ENCODE measurements around the gene PLAGL2.

The PLAGL2 gene

DNA sequence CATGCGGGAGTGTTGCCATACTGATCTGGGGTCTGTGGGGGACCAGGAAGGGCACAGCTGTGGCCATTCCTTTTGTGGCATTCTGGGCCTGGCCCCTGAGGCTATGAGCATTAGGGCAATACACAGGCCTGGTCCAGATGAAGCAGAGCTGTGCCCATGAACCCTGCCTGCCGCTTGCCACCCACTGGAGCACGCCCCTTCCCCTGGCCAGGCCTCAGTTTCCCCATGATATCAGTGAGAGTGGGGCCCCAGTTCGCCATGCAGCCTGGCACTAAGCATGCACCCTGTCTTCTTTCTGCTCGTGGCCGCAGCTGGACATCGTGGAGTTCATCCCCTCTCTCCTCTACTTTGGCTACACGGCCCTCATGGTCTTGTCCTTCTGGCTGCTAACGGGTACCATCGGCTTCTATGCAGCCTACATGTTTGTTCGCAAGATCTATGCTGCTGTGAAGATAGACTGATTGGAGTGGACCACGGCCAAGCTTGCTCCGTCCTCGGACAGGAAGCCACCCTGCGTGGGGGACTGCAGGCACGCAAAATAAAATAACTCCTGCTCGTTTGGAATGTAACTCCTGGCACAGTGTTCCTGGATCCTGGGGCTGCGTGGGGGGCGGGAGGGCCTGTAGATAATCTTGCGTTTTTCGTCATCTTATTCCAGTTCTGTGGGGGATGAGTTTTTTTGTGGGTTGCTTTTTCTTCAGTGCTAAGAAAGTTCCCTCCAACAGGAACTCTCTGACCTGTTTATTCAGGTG, 42.4 kb downstream of the PLAGL2 start:
- H3K27me3 ChIP-seq (ENCODE audit: insufficient read depth, low read length), result no peaks in the 10 kb centered on the region
- H4K8ac ChIP-seq (ENCODE audit: low read depth, low read length), result no peak overlapping the region
- WGBS (ENCODE audit: extremely low coverage, insufficient coverage, insufficient read length), result no CpG with 5 or more reads among the region's 21 CpGs
- H3K4me1 ChIP-seq (ENCODE audit: control insufficient read depth in 1 of 2, insufficient read depth in 2 of 2, low read length in 2 of 2), result peaks cover 0 to 5% of the 10 kb centered on the region in 2 experiments
- H3K14ac ChIP-seq (ENCODE audit: low read length), result no peak overlapping the region
- no peak overlapping the region for H4K91ac ChIP-seq (ENCODE audit: low read depth, low read length)
- H2BK120ac ChIP-seq (ENCODE audit: insufficient read depth, low read length, poor library complexity), result no peak overlapping the region
- H4K12ac ChIP-seq (ENCODE audit: low read depth, low read length), result no peak overlapping the region
- H3K9me3 ChIP-seq (ENCODE audit: insufficient read depth, low read depth, low read length), result no peaks in the 10 kb centered on the region
- no peak overlapping the region for H2BK5ac ChIP-seq (ENCODE audit: low read depth, low read length, poor library complexity)
- H3K79me1 ChIP-seq (ENCODE audit: low read length), result no peaks in the 10 kb centered on the region
- H3K27ac ChIP-seq (ENCODE audit: low read depth, low read length), result no peak overlapping the region
- no peak overlapping the region for H3K9ac ChIP-seq (ENCODE audit: low read length)
- H3K4ac ChIP-seq (ENCODE audit: low read depth, low read length), result no peak overlapping the region
- DNase-seq, result no peak
- H3K4me3 ChIP-seq (ENCODE audit: low read depth, low read length), result no peak overlapping the region
- H3K79me2 ChIP-seq (ENCODE audit: control insufficient read depth, insufficient read depth, low read length, poor library complexity), result no peaks in the 10 kb centered on the region
- peaks cover 44 to 53% of the 10 kb centered on the region in 2 experiments for H3K36me3 ChIP-seq (ENCODE audit: control insufficient read depth in 1 of 2, insufficient read depth in 2 of 2, low read length in 2 of 2)
- no peak overlapping the region for H2AK5ac ChIP-seq (ENCODE audit: low read length)
- H2BK12ac ChIP-seq (ENCODE audit: low read length), result no peak overlapping the region
- no peak overlapping the region for H2AFZ ChIP-seq (ENCODE audit: insufficient read depth, low read length, poor library complexity)
- no peak overlapping the region for H3K18ac ChIP-seq (ENCODE audit: low read length)
- no peak overlapping the region for H3K23ac ChIP-seq (ENCODE audit: low read length)
- H3K4me2 ChIP-seq (ENCODE audit: low read length), result no peak overlapping the region

GRCh38 chr20:32163951-32164350, 43.6 kb downstream of the PLAGL2 start:
- Histone ChIP-seq H3K14ac (ENCODE audit: low read length) (no peak overlapping the region), H3K36me3 (ENCODE audit: control insufficient read depth in 1 of 2, insufficient read depth in 2 of 2, low read length in 2 of 2) (peaks cover 55 to 65% of the 10 kb centered on the region in 2 experiments), H3K27me3 (ENCODE audit: insufficient read depth, low read length) (no peaks in the 10 kb centered on the region), H3K27ac (ENCODE audit: low read depth, low read length) (no peak overlapping the region), H4K12ac (ENCODE audit: low read depth, low read length) (no peak overlapping the region), H4K8ac (ENCODE audit: low read depth, low read length) (no peak overlapping the region), H3K4me3 (ENCODE audit: low read depth, low read length) (no peak overlapping the region), H2BK120ac (ENCODE audit: insufficient read depth, low read length, poor library complexity) (no peak overlapping the region), H2AK5ac (ENCODE audit: low read length) (no peak overlapping the region), H3K79me1 (ENCODE audit: low read length) (no peaks in the 10 kb centered on the region), H3K4ac (ENCODE audit: low read depth, low read length) (no peak overlapping the region), H2BK12ac (ENCODE audit: low read length) (no peak overlapping the region), H2AFZ (ENCODE audit: insufficient read depth, low read length, poor library complexity) (no peak overlapping the region), H4K91ac (ENCODE audit: low read depth, low read length) (no peak overlapping the region), H3K79me2 (ENCODE audit: control insufficient read depth, insufficient read depth, low read length, poor library complexity) (no peaks in the 10 kb centered on the region), H3K9me3 (ENCODE audit: insufficient read depth, low read depth, low read length) (no peaks in the 10 kb centered on the region), H3K23ac (ENCODE audit: low read length) (no peak overlapping the region), H3K4me2 (ENCODE audit: low read length) (no peak overlapping the region), H3K9ac (ENCODE audit: low read length) (no peak overlapping the region), H2BK5ac (ENCODE audit: low read depth, low read length, poor library complexity) (no peak overlapping the region), H3K4me1 (ENCODE audit: control insufficient read depth in 1 of 2, insufficient read depth in 2 of 2, low read length in 2 of 2) (peaks cover 0 to 5% of the 10 kb centered on the region in 2 experiments), H3K18ac (ENCODE audit: low read length) (no peak overlapping the region)
- no peak for DNase-seq
- WGBS (ENCODE audit: extremely low coverage, insufficient coverage, insufficient read length), result no CpG with 5 or more reads among the region's 5 CpGs

DNA sequence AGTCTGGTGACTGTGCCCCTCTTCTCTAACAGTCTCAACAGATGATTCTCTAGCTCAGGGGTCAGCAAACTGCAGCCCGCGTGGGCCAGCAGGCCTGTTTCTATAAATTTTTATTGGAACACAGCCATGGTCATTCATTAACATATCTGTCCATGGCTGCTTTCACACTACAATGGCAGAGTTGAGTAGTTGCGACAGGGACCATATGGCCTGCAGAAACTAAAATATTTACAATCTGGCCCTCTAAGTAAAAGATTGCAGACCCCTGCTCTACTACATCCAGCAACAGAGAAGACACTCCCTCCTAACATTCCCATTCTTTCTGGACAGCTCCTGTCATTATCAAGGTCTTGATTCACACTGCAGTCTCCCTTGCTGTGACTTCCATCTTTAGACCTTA, 45.2 kb downstream of the PLAGL2 start:
- Histone ChIP-seq H3K27me3 (ENCODE audit: insufficient read depth, low read length) (no peaks in the 10 kb centered on the region), H3K14ac (ENCODE audit: low read length) (no peak overlapping the region), H2AFZ (ENCODE audit: insufficient read depth, low read length, poor library complexity) (no peak overlapping the region), H3K4ac (ENCODE audit: low read depth, low read length) (no peak overlapping the region), H4K12ac (ENCODE audit: low read depth, low read length) (no peak overlapping the region), H3K79me1 (ENCODE audit: low read length) (no peaks in the 10 kb centered on the region), H3K79me2 (ENCODE audit: control insufficient read depth, insufficient read depth, low read length, poor library complexity) (no peaks in the 10 kb centered on the region), H2BK120ac (ENCODE audit: insufficient read depth, low read length, poor library complexity) (no peak overlapping the region), H3K18ac (ENCODE audit: low read length) (no peak overlapping the region), H3K4me1 (ENCODE audit: control insufficient read depth in 1 of 2, insufficient read depth in 2 of 2, low read length in 2 of 2) (no peaks in the 10 kb centered on the region), H2AK5ac (ENCODE audit: low read length) (no peak overlapping the region), H2BK12ac (ENCODE audit: low read length) (no peak overlapping the region), H3K23ac (ENCODE audit: low read length) (no peak overlapping the region), H3K4me3 (ENCODE audit: low read depth, low read length) (no peak overlapping the region), H3K9me3 (ENCODE audit: insufficient read depth, low read depth, low read length) (no peaks in the 10 kb centered on the region), H3K36me3 (ENCODE audit: control insufficient read depth in 1 of 2, insufficient read depth in 2 of 2, low read length in 2 of 2) (peaks cover 65 to 79% of the 10 kb centered on the region in 2 experiments), H3K9ac (ENCODE audit: low read length) (no peak overlapping the region), H3K27ac (ENCODE audit: low read depth, low read length) (no peak overlapping the region), H3K4me2 (ENCODE audit: low read length) (no peak overlapping the region), H2BK5ac (ENCODE audit: low read depth, low read length, poor library complexity) (no peak overlapping the region), H4K91ac (ENCODE audit: low read depth, low read length) (no peak overlapping the region), H4K8ac (ENCODE audit: low read depth, low read length) (no peak overlapping the region)
- WGBS (ENCODE audit: extremely low coverage, insufficient coverage, insufficient read length), result no CpG with 5 or more reads among the region's 3 CpGs
- no peak for DNase-seq

DNA sequence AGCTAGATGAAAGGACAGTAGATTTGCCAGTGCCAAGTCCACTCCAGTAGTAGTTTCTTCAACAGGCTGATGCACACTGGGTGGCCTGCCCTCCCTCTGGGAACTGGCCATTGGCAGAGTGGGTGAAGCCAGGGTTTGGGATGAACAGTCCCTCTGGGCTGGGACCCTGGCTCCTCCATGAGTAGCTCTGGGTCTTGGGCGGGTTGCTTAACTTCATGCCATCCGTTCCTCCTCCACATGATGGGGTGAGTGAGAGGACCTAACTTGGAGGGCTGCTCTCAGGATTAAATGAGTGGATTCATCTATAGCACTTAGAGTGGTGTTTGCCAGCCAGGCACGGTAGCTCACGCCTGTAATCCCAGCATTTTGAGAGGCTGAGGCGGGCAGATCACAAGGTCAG, 47.2 kb downstream of the PLAGL2 start:
- Histone ChIP-seq H3K4me1 (ENCODE audit: control insufficient read depth in 1 of 2, insufficient read depth in 2 of 2, low read length in 2 of 2) (no peaks in the 10 kb centered on the region), H4K12ac (ENCODE audit: low read depth, low read length) (no peak overlapping the region), H3K79me1 (ENCODE audit: low read length) (no peaks in the 10 kb centered on the region), H3K79me2 (ENCODE audit: control insufficient read depth, insufficient read depth, low read length, poor library complexity) (no peaks in the 10 kb centered on the region), H3K27me3 (ENCODE audit: insufficient read depth, low read length) (no peaks in the 10 kb centered on the region), H3K14ac (ENCODE audit: low read length) (no peak overlapping the region), H3K4me2 (ENCODE audit: low read length) (no peak overlapping the region), H2BK5ac (ENCODE audit: low read depth, low read length, poor library complexity) (no peak overlapping the region), H3K18ac (ENCODE audit: low read length) (no peak overlapping the region), H2AK5ac (ENCODE audit: low read length) (no peak overlapping the region), H2BK120ac (ENCODE audit: insufficient read depth, low read length, poor library complexity) (no peak overlapping the region), H3K36me3 (ENCODE audit: control insufficient read depth in 1 of 2, insufficient read depth in 2 of 2, low read length in 2 of 2) (peaks cover 52 to 67% of the 10 kb centered on the region in 2 experiments), H2AFZ (ENCODE audit: insufficient read depth, low read length, poor library complexity) (no peak overlapping the region), H3K27ac (ENCODE audit: low read depth, low read length) (no peak overlapping the region), H3K9ac (ENCODE audit: low read length) (no peak overlapping the region), H3K9me3 (ENCODE audit: insufficient read depth, low read depth, low read length) (no peaks in the 10 kb centered on the region), H3K4me3 (ENCODE audit: low read depth, low read length) (no peak overlapping the region), H4K91ac (ENCODE audit: low read depth, low read length) (no peak overlapping the region), H3K23ac (ENCODE audit: low read length) (no peak overlapping the region), H4K8ac (ENCODE audit: low read depth, low read length) (no peak overlapping the region), H3K4ac (ENCODE audit: low read depth, low read length) (no peak overlapping the region), H2BK12ac (ENCODE audit: low read length) (no peak overlapping the region)
- DNase-seq, result no peak
- no CpG with 5 or more reads among the region's 5 CpGs for WGBS (ENCODE audit: extremely low coverage, insufficient coverage, insufficient read length)

Data from trophoblast cell (in vitro differentiated cells and primary cell).